NCI-H1092 treated with DMSO at 0.1 percent for 48 hours (cell line): ENCODE measurements around the gene AP1S1.
"Not testable (repeated sequence)": the region's sequence is repeated elsewhere in the genome, so short reads cannot be mapped to it uniquely, and the experiment has no call there.

Experiments
- DNase-seq: peaks from one replicate; lab custom pipeline; 2025; lab: John Stamatoyannopoulos, UW

The AP1S1 gene

GRCh38 chr7:101125989-101126650 is 28.2 kb upstream of the AP1S1 start:
- DNase-seq, result peak; percentile 18

GRCh38 chr7:101126651-101127459 is 27.4 kb upstream of the AP1S1 start, which contains the start of gene SERPINE1:
TSS of gene SERPINE1 (plus strand) at chr7:101127104. CDS start at chr7:101128394, 1,290 bp downstream.
- DNase-seq, result no peak

- no peak for DNase-seq
Observed at GRCh38 chr7:101127460-101128039, 26.7 kb upstream of the AP1S1 start.

- no peak for DNase-seq
Observed at GRCh38 chr7:101128040-101128834, 26.0 kb upstream of the AP1S1 start.

GRCh38 chr7:101129603-101130117 is 24.6 kb upstream of the AP1S1 start:
- no peak for DNase-seq

GRCh38 chr7:101132626-101133600 is 21.4 kb upstream of the AP1S1 start:
- DNase-seq, result not testable (repeated sequence)

- no peak for DNase-seq
Observed at GRCh38 chr7:101133621-101134398, 20.5 kb upstream of the AP1S1 start.

- no peak for DNase-seq
Observed at GRCh38 chr7:101134399-101134980, 19.8 kb upstream of the AP1S1 start.

GRCh38 chr7:101137651-101138212 is 16.5 kb upstream of the AP1S1 start:
- no peak for DNase-seq

GRCh38 chr7:101138213-101138870 is 15.9 kb upstream of the AP1S1 start:
- DNase-seq, result peak; percentile 32

- no peak for DNase-seq
Observed at GRCh38 chr7:101140339-101140699, 14.0 kb upstream of the AP1S1 start.

GRCh38 chr7:101140746-101141382 is 13.4 kb upstream of the AP1S1 start:
- no peak for DNase-seq

- no peak for DNase-seq
Observed at GRCh38 chr7:101151908-101152651, 2.2 kb upstream of the AP1S1 start.

GRCh38 chr7:101154693-101155102 is 422 bp downstream of the AP1S1 start:
- no peak for DNase-seq

- no peak for DNase-seq
Observed at GRCh38 chr7:101155303-101155702, 1.0 kb downstream of the AP1S1 start.

GRCh38 chr7:101156277-101156676 is 2.0 kb downstream of the AP1S1 start:
- no peak for DNase-seq

- no peak for DNase-seq
Observed at GRCh38 chr7:101156866-101157589, 2.8 kb downstream of the AP1S1 start.
